IPS-18c (cell line): ENCODE measurements around the gene CFAP46.
"Not testable (repeated sequence)": the region's sequence is repeated elsewhere in the genome, so short reads cannot be mapped to it uniquely, and the experiment has no call there.

Experiments
- H3K4me3 ChIP-seq: 2 replicates; pipeline ENCODE4 v1.7.0; 2013; ENCODE audit warnings: low read depth, mild to moderate bottlenecking, low read length, moderate library complexity; ENCODE audit not compliant: insufficient read depth
- H3K9me3 ChIP-seq: one replicate; pipeline ENCODE4 v1.6.1; 2013; ENCODE audit warnings: mild to moderate bottlenecking, low read length, moderate library complexity; ENCODE audit not compliant: control insufficient read depth, insufficient read depth

CFAP46 gene

GRCh38 chr10:132939957-132940790, 2.2 kb downstream of the CFAP46 start:
- no peak overlapping the region for H3K4me3 ChIP-seq
- no peaks in the 10 kb centered on the region for H3K9me3 ChIP-seq

GRCh38 chr10:132939378-132939955, 2.9 kb downstream of the CFAP46 start:
- Histone ChIP-seq H3K4me3 (no peak overlapping the region), H3K9me3 (no peaks in the 10 kb centered on the region)

GRCh38 chr10:132938472-132939339, 3.7 kb downstream of the CFAP46 start:
- Histone ChIP-seq H3K9me3 (no peaks in the 10 kb centered on the region), H3K4me3 (no peak overlapping the region)

- Histone ChIP-seq H3K9me3 (no peaks in the 10 kb centered on the region), H3K4me3 (no peak overlapping the region)
Measured at GRCh38 chr10:132937861-132938260, 4.5 kb downstream of the CFAP46 start.

GRCh38 chr10:132934953-132935352, 7.4 kb downstream of the CFAP46 start:
- no peaks in the 10 kb centered on the region for H3K9me3 ChIP-seq
- no peak overlapping the region for H3K4me3 ChIP-seq

- Histone ChIP-seq H3K4me3 (no peak overlapping the region), H3K9me3 (no peaks in the 10 kb centered on the region)
Measured at GRCh38 chr10:132933308-132934042, 8.9 kb downstream of the CFAP46 start.

GRCh38 chr10:132932461-132933307, 9.7 kb downstream of the CFAP46 start:
- H3K4me3 ChIP-seq = no peak overlapping the region
- no peaks in the 10 kb centered on the region for H3K9me3 ChIP-seq

- not testable (repeated sequence) for H3K9me3 ChIP-seq, H3K4me3 ChIP-seq
Measured at GRCh38 chr10:132931258-132932250, 10.8 kb downstream of the CFAP46 start.

- H3K9me3 ChIP-seq, H3K4me3 ChIP-seq: not testable (repeated sequence)
Measured at GRCh38 chr10:132930701-132931100, 11.7 kb downstream of the CFAP46 start.

- no peaks in the 10 kb centered on the region for H3K9me3 ChIP-seq
- no peak overlapping the region for H3K4me3 ChIP-seq
Measured at GRCh38 chr10:132929953-132930548, 12.3 kb downstream of the CFAP46 start.

- Histone ChIP-seq H3K4me3 (no peak overlapping the region), H3K9me3 (no peaks in the 10 kb centered on the region)
Measured at GRCh38 chr10:132929480-132929879, 12.9 kb downstream of the CFAP46 start.

GRCh38 chr10:132928261-132928660, 14.1 kb downstream of the CFAP46 start:
- Histone ChIP-seq H3K9me3 (no peaks in the 10 kb centered on the region), H3K4me3 (no peak overlapping the region)

GRCh38 chr10:132927824-132928223, 14.5 kb downstream of the CFAP46 start:
- no peaks in the 10 kb centered on the region for H3K9me3 ChIP-seq
- no peak overlapping the region for H3K4me3 ChIP-seq

GRCh38 chr10:132926777-132927650, 15.4 kb downstream of the CFAP46 start:
- H3K9me3 ChIP-seq = no peaks in the 10 kb centered on the region
- H3K4me3 ChIP-seq = no peak overlapping the region
